Effector CD8-positive, alpha-beta T cell (primary cell): ENCODE data around the gene GNAQ.

Experiments
- DNase-seq: peaks from one replicate; lab custom pipeline; 2025; lab: John Stamatoyannopoulos, UW

The GNAQ gene

GRCh38 chr9:78031893-78032729, 500 bp upstream of the GNAQ start:
- DNase-seq = peak; percentile 59

DNA sequence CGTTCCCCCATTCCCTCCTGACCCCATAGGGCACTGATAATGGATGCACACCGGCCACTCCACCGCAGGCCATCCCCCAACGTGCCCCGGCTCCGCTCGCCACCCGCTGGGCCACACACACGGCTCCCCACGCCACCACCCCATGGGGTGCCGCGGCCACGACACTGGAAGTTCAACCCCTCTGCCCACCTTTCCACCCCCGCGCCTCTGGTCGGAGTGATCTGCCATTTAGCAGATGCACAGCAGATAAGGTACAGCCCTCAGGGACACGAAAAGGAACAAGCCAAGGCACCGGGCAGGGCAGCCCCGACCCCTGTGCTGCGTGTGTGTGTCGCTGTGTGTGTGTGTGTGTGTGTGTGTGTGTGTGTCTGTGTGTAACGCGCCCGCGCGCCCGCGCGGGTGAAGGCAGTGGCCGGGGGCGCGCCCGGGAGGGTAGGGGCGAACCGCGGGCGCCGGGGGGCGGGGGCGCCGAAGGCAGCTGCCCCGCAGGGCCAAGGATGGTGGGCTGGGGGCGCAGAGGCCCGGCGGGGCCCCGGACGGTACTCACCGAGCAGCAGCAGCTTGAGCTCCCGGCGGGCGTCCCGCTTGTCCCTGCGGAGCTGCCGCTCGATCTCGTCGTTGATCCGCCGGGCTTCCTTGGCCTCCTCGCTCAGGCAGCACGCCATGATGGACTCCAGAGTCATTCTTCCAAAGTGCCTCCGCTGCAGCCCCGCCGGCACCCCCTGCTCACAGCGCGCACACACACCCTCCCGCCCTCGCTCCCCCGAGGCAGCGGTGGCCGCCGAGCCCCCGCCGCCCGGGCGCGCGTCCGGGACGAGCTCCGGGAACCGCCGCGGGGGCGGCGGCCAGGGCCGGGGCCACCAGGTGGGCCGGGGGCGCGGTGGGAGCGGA, 813 bp downstream of the GNAQ start:
- peak; percentile 25 for DNase-seq

DNA sequence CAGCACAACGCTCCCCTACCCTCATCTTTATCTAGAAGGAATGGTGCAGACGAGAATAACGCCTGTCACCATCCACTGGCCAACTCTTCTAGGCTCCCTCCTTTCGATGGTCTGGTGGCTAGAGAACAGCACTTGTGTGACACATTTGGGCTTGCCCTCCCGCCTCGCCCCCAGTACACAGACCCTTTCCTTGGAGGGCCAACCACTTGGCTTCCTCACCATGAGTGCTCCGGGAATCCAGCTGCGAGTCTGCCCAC, 1.4 kb downstream of the GNAQ start:
- no peak for DNase-seq

GRCh38 chr9:78029551-78030295, 1.9 kb downstream of the GNAQ start:
- DNase-seq = no peak

GRCh38 chr9:78028926-78029325, 2.7 kb downstream of the GNAQ start:
- DNase-seq = no peak

GRCh38 chr9:78026947-78027346, 4.7 kb downstream of the GNAQ start:
- no peak for DNase-seq

DNA sequence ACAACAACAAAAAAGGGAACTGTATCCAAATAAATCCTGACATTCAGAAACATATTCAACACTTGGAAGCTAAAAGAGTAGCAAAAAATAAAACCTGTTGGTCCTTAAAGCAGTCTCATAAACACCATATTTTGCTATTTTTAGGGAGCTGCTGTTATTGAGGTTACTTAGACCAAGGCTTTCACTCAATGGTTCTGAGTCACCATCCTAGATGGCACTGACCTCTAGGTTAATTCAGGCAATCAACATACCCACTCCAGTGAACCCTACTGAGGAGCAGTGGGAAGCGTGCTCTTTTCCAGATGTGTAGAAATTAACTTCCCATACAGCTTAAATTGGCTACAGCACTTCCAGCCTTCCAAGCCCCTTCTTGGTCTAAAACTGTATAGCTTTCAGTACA, 5.2 kb downstream of the GNAQ start:
- no peak for DNase-seq

DNA sequence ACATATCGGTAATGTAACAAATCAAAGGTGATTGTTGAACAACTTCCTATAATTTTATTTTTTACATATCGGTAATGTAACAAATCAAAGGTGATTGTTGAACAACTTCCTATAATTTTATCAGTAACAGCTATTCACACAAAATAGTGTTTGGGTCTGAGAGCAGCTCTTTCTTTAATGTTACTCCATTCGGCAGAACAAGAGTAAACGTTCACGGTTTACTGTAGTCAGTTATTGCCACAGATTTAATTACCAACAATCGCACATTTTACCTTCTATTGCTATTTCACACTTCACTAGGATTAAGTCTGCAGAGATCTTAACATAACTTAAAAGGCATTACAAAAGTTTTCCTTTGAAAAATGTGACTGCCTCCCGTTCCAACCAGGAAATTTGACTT, 6.4 kb downstream of the GNAQ start:
- DNase-seq = no peak

GRCh38 chr9:78023003-78023741, 8.4 kb downstream of the GNAQ start:
- DNase-seq = no peak

DNA sequence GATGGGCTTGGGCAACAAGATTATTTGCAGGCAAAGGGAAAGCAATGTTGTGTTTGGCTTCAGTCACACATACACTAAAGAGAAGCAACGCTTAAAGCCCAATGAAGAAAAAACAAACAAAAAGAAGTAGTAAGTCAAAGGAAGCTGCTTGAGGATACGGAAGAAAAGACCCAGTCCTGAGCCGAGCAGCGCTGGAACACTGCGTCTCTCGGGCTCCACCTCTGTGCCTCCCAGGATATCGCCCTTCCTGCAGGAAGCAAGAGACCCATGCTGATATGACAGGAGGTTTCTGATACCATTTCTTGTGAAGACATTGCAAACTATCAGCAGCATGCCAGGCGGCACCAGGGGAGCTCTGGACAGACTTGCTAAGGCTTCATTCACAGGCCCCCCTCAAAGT, 9.9 kb downstream of the GNAQ start:
- no peak for DNase-seq

DNA sequence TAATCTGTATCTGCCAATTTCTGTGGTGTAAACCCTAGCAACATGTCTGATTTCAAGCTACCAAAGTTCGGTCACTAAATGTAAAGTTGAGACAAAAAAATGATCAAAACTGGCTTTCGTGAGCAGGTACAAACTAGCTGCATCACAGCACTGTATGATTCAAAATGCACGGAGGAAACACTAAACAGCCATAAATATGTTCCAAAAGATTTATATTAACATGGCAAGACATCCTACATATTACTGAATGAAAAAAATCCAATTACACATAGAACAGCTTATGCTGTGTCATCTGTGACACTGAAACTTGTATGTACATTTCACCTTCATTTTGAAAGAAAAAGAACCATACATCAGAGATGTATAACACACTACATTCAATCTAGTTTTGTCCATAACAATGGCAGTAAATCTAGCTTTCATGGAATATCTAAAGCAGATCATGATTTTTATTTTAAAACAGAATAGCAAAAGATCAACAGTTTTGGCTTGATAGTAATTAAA, 14.4 kb downstream of the GNAQ start:
- DNase-seq = no peak

DNA sequence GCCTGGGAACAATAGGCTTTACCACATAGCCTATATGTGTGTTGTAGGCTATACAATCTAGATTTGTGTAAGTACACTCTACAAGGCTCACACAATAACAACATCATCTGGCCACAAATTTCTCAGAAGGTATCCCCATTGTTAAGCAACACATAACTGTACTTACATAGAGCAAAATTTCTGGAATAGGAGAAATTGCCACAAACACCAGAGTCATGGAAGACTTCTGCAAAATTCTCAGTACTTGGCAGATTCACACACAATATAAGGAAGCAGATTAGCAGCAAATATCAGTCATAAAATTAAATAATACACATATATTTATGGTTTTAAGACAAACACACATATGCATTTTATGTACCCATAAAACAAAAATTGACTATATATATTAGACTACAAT, 16.4 kb downstream of the GNAQ start:
- no peak for DNase-seq

DNA sequence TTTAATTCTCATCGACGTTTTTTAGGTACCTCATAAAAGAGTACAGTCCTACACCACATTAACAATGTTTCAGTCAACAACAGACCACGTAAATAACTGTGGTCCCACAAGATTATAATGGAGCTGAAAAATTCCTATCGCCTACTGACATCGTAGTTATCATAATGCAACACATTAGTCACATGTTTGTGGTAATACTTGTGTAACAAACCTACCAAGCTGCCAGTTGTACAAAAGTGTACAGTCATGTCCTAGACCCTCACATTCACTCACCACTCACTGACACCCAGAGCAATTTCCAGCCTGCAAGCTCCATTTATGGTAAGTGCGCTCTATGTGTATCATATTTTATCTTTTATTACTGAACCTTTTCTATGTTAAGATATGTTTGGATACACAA, 16.8 kb downstream of the GNAQ start:
- no peak for DNase-seq

DNA sequence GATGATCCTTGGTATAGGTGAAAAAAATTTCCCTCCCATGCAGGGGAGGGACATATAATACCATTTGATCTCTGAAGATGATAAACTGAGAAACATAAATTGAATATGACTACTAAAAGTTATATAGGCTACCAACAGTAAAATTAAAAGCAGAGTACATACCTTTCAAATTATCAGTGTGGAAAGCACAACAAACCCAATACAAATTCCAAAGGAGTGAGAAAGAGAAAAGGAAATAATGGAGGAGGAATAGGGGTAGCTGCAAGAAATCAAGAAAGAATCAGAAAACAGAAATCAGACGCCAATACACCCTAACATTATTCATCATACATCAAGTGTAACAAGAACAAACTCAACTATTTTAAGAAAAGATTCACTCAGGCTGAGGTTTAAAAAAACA, 17.7 kb downstream of the GNAQ start:
- no peak for DNase-seq

DNA sequence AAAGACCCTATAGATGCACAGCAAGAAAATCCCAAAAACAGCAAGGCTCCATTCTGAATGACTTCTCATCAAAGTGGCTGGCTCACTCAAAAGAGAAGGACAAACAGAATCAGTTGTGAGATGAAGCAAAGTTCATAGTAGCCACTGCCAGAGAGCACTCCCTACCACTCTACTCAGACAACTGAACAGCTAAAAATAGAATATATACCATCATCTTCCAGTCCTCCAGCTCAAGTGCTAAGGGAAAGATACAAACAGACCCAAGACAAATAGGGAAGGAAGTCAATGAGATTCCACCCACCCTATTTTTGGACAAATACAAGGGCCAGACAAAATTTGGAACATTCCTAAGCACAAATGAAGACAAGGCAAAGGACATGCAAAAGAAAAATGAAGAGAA, 20.6 kb downstream of the GNAQ start:
- no peak for DNase-seq

- no peak for DNase-seq
Observed at GRCh38 chr9:78010445-78010844, 21.2 kb downstream of the GNAQ start.

DNA sequence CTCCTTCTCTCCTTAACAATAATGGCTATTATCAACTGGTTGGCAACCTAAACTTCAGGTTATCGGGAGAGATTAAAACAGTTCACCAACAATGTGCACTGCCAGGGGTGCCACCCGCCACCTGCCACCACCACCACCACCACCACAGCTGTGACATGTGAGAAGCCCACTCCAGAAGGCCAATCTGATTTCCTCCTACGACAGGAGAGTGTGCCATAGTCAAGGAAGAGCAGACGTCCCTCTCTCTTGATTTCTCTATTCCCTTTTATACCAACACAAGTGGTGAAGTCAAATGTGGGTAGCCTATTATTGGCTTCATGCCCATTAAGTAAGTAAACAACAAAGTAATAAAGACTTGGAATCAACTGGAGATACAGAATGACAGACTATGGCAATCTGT, 22.4 kb downstream of the GNAQ start:
- DNase-seq = no peak

DNA sequence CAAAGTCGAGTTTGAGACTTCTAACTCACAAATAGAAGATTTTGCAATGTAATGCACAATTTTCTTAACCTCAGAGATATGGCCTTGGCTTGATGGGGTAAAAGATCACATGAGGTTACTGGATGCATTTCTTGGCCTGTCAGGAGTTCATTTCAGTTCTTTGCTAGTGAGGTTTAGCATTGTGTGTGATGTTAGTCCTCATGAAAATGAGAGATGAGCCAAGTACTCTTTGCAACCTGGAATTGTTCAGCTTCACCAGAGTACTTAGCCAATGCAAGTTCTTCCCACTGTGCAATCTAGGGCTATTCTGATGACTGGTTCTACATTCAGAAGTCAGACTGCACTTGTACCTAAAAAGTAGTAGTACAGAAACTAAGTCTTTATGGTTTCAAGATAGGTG, 24.9 kb downstream of the GNAQ start:
- DNase-seq = no peak

GRCh38 chr9:78005231-78006002, 26.2 kb downstream of the GNAQ start:
- no peak for DNase-seq

GRCh38 chr9:78004478-78005229, 27.0 kb downstream of the GNAQ start:
- DNase-seq = no peak
